K562 (cell line): ENCODE results near the gene HNRNPM. TPM values are rescaled to one million over a fixed set of nuclear protein-coding genes. Genes with fewer than 3 reads are reported as not detected.

ENCODE experiments used
- ARNT ChIP-seq, 2 experiments: fragments of 450-650 bp; IDR thresholded peaks; 2 replicates each; pipeline ENCODE4 v1.6.1; 2016; ENCODE audit warnings: mild to moderate bottlenecking in 1 of 2
- CBX5 ChIP-seq: IDR thresholded peaks from 2 replicates; pipeline ENCODE4 v1.6.1; 2014; ENCODE audit warnings: low read depth, borderline replicate concordance
- CEBPG ChIP-seq, 3 experiments: fragments of 200-800 bp in 1 of 3; sonication (Bioruptor generic) in 1 of 3; sonication (generic) in 1 of 3; formaldehyde crosslinking in 1 of 3; IDR thresholded peaks in 2 of 3; conservative IDR thresholded peaks in 1 of 3; 2 replicates each; pipeline versions ENCODE4 v1.6.1 to v1.8.0; 2016 to 2022; ENCODE audit warnings: missing compliant biosample characterization in 2 of 3, missing genetic modification characterization in 2 of 3, mild to moderate bottlenecking in 1 of 3, missing genetic modification reagents in 1 of 3
- E2F4 ChIP-seq: sonication (generic); formaldehyde crosslinking; IDR thresholded peaks from 2 replicates; pipeline ENCODE4 v1.8.0; 2022; ENCODE audit warnings: mild to moderate bottlenecking, low read depth, missing genetic modification reagents
- NCOA1 ChIP-seq: fragments of 450-650 bp; IDR thresholded peaks from 2 replicates; pipeline ENCODE4 v1.6.1; 2016; ENCODE audit warnings: low read depth
- NFIC ChIP-seq: fragments of 450-650 bp; IDR thresholded peaks from 2 replicates; pipeline ENCODE4 v1.6.1; 2017; ENCODE audit warnings: mild to moderate bottlenecking, inconsistent platforms
- PRMT5 ChIP-seq: sonication (generic); formaldehyde crosslinking; IDR thresholded peaks from 2 replicates; pipeline ENCODE4 v1.5.0; 2020; ENCODE audit warnings: missing genetic modification reagents
- PURB ChIP-seq: sonication (generic); formaldehyde crosslinking; IDR thresholded peaks from 2 replicates; pipeline ENCODE4 v1.9.0; 2021; ENCODE audit warnings: low read depth, mild to moderate bottlenecking, missing genetic modification reagents
- RBM39 ChIP-seq: fragments of 200-400 bp; formaldehyde crosslinking; optimal IDR thresholded peaks from 2 replicates; pipeline ENCODE3; 2018; ENCODE audit warnings: low read depth, low read length
- TBL1XR1 ChIP-seq, 2 experiments: IDR thresholded peaks; 2 replicates each; pipeline ENCODE4 v1.6.1; 2012; ENCODE audit warnings: improper control_type of control experiment in 2 of 2, low read length in 2 of 2, mild to moderate bottlenecking in 1 of 2
- ZBTB11 ChIP-seq, 3 experiments: fragments of 200-800 bp in 1 of 3; fragments of 250-450 bp in 1 of 3; fragments of 450-650 bp in 1 of 3; sonication (Bioruptor Pico) in 1 of 3; sonication (Bioruptor generic) in 1 of 3; formaldehyde crosslinking in 1 of 3; IDR thresholded peaks; 2 replicates each; pipeline versions ENCODE4 v1.6.1 to v1.8.0; 2016 to 2022; ENCODE audit warnings: mild to moderate bottlenecking in 2 of 3, missing genetic modification characterization in 2 of 3, missing compliant biosample characterization in 1 of 3, moderate library complexity in 1 of 3
- ZNF512 ChIP-seq: IDR thresholded peaks from 2 replicates; pipeline ENCODE4 v1.6.1; 2016; ENCODE audit warnings: missing genetic modification characterization, missing compliant biosample characterization
- polyA plus RNA-seq, 8 experiments: library from polyadenylated mRNA; depleted of rRNA in 4 of 8; stranded (reverse) in 5 of 8; unstranded in 3 of 8; fragments of >200 nt; fragmentation: Nextera tagmentation in 2 of 8; fragmentation: Illumina TruSeq in 1 of 8; extraction: Ambion mirVana in 2 of 8; extraction: Trizol in 1 of 8; gene quantifications; 2 replicates each; pipeline versions ENCODE4 v1.2.1 to v1.2.3, GENCODE V29; 2011 to 2014; ENCODE audit warnings: inconsistent platforms in 1 of 8, missing spikeins in 1 of 8
- total RNA-seq, 7 experiments: library from RNA; depleted of rRNA in 6 of 7; stranded (reverse); fragments of >200 nt in 6 of 7; fragmentation: Illumina TruSeq in 2 of 7; extraction: Trizol in 2 of 7; gene quantifications; 2 replicates each; pipeline versions ENCODE4 v1.2.1 to v1.2.3, GENCODE V29; 2011 to 2021; ENCODE audit warnings: low replicate concordance in 1 of 7
- TF ChIP-seq, protein P1 (sequence below): fragments of 450-650 bp; IDR thresholded peaks from 2 replicates; pipeline ENCODE4 v1.6.1; 2017; ENCODE audit warnings: antibody characterized with exemption, mild to moderate bottlenecking
- TF ChIP-seq, protein P2 (sequence below): sonication (generic); formaldehyde crosslinking; IDR thresholded peaks from 2 replicates; pipeline ENCODE4 v1.8.0; 2022; ENCODE audit warnings: missing genetic modification reagents, mild to moderate bottlenecking, borderline replicate concordance
- TF ChIP-seq, protein P3 (sequence below): fragments of 250-450 bp; sonication (Bioruptor Pico); IDR thresholded peaks from 2 replicates; pipeline ENCODE4 v1.9.0; 2021; ENCODE audit warnings: mild to moderate bottlenecking

The HNRNPM gene
- total and polyA plus RNA-seq, 9 of the 15 experiments (the other 6 are each of a cell fraction or from before 2014, with no cell fraction given): 11.1 to 340 (median 195) TPM

GRCh38 chr19:8445488-8446001 lies 770 bp downstream of the HNRNPM start (continued):
- TF ChIP-seq, protein P1, sequence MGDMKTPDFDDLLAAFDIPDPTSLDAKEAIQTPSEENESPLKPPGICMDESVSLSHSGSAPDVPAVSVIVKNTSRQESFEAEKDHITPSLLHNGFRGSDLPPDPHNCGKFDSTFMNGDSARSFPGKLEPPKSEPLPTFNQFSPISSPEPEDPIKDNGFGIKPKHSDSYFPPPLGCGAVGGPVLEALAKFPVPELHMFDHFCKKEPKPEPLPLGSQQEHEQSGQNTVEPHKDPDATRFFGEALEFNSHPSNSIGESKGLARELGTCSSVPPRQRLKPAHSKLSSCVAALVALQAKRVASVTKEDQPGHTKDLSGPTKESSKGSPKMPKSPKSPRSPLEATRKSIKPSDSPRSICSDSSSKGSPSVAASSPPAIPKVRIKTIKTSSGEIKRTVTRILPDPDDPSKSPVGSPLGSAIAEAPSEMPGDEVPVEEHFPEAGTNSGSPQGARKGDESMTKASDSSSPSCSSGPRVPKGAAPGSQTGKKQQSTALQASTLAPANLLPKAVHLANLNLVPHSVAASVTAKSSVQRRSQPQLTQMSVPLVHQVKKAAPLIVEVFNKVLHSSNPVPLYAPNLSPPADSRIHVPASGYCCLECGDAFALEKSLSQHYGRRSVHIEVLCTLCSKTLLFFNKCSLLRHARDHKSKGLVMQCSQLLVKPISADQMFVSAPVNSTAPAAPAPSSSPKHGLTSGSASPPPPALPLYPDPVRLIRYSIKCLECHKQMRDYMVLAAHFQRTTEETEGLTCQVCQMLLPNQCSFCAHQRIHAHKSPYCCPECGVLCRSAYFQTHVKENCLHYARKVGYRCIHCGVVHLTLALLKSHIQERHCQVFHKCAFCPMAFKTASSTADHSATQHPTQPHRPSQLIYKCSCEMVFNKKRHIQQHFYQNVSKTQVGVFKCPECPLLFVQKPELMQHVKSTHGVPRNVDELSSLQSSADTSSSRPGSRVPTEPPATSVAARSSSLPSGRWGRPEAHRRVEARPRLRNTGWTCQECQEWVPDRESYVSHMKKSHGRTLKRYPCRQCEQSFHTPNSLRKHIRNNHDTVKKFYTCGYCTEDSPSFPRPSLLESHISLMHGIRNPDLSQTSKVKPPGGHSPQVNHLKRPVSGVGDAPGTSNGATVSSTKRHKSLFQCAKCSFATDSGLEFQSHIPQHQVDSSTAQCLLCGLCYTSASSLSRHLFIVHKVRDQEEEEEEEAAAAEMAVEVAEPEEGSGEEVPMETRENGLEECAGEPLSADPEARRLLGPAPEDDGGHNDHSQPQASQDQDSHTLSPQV: no peak
- no peak for TF ChIP-seq CBX5
- TF ChIP-seq CEBPG (CRISPR knock-in tag; IDR thresholded peaks at IDR 0.05): no peak
- TF ChIP-seq CEBPG (tag; conservative IDR thresholded peaks at IDR 0.05 in 1 of 2, IDR thresholded peaks at IDR 0.05 in 1 of 2): no peak
- no peak for TF ChIP-seq NCOA1
- TF ChIP-seq, protein P2, sequence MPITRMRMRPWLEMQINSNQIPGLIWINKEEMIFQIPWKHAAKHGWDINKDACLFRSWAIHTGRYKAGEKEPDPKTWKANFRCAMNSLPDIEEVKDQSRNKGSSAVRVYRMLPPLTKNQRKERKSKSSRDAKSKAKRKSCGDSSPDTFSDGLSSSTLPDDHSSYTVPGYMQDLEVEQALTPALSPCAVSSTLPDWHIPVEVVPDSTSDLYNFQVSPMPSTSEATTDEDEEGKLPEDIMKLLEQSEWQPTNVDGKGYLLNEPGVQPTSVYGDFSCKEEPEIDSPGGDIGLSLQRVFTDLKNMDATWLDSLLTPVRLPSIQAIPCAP (CRISPR knock-in tag): no peak
- TF ChIP-seq RBM39: no peak
- no peak for TF ChIP-seq TBL1XR1 (IDR thresholded peaks at IDR 0.05; ENCODE audit: low read length in 2 of 2)
- TF ChIP-seq ZNF512: no peak
- TF ChIP-seq, protein P3, sequence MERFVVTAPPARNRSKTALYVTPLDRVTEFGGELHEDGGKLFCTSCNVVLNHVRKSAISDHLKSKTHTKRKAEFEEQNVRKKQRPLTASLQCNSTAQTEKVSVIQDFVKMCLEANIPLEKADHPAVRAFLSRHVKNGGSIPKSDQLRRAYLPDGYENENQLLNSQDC (CRISPR knock-in tag): no peak
- no peak for TF ChIP-seq PURB (CRISPR knock-in tag)
- 0 out of 6 replicates have a peak, but pooled peaks of 1 of the 3 experiments have one; percentile 0 for TF ChIP-seq ZBTB11 (CRISPR knock-in tag; IDR thresholded peaks at IDR 0.05)
- TF ChIP-seq PRMT5: no peak
- TF ChIP-seq E2F4 (CRISPR knock-in tag): no peak
- no peak for TF ChIP-seq ARNT (IDR thresholded peaks at IDR 0.05)
- TF ChIP-seq NFIC: peak; percentile 38; the same call in 1 of the 2 replicates
